HepG2 (cell line): ENCODE measurements around the gene TEX30.

Experiments
- ELF4 ChIP-seq: sonication (generic); formaldehyde crosslinking; IDR thresholded peaks from 2 replicates; pipeline ENCODE4 v1.5.0; 2020; ENCODE audit warnings: missing genetic modification reagents, mild to moderate bottlenecking, moderate library complexity, borderline replicate concordance
- KDM1A ChIP-seq: IDR thresholded peaks from 2 replicates; pipeline ENCODE4 v1.6.1; 2016; ENCODE audit warnings: missing compliant biosample characterization
- KLF13 ChIP-seq: sonication (generic); formaldehyde crosslinking; IDR thresholded peaks from 2 replicates; pipeline ENCODE4 v1.4.0; 2020; ENCODE audit warnings: mild to moderate bottlenecking, missing genetic modification reagents
- PLRG1 ChIP-seq: fragments of 450-650 bp; conservative IDR thresholded peaks from 2 replicates; pipeline ENCODE4 v1.6.1; 2016
- ZBTB1 ChIP-seq: sonication (generic); formaldehyde crosslinking; IDR thresholded peaks from 2 replicates; pipeline ENCODE4 v1.4.0; 2020; ENCODE audit warnings: missing genetic modification reagents, borderline replicate concordance
- TF ChIP-seq, protein P1 (sequence below): sonication (generic); formaldehyde crosslinking; IDR thresholded peaks from 2 replicates; pipeline ENCODE4 v1.4.0; 2020; ENCODE audit warnings: missing genetic modification reagents
- TF ChIP-seq, protein P2 (sequence below): sonication (generic); formaldehyde crosslinking; IDR thresholded peaks from 2 replicates; pipeline ENCODE4 v1.4.0; 2020; ENCODE audit warnings: missing genetic modification reagents, mild to moderate bottlenecking, borderline replicate concordance
- TF ChIP-seq, protein P3 (sequence below): sonication (generic); formaldehyde crosslinking; IDR thresholded peaks from 2 replicates; pipeline ENCODE4 v1.5.1; 2020; ENCODE audit warnings: mild to moderate bottlenecking, missing genetic modification reagents, moderate library complexity

DNA sequence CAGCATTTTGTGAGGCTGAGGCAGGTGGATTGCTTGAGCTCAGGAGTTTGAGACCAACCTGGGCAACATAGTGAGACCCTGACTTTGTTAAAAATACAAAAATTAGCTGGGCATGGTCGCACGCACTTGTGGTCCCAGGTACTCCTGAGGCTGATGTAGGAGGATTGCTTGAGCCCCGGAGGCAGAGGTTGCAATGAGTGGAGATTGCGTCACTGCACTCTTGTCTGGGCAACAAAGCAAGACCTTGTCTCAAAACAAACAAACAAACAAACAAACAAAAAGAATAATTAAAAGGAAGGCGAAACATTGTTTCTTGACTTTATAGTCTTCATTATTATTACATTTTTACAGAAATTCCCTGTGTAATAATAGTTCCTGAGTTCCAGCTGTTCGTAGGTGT, 41.2 kb upstream of the TEX30 start:
- TF ChIP-seq, protein P1, sequence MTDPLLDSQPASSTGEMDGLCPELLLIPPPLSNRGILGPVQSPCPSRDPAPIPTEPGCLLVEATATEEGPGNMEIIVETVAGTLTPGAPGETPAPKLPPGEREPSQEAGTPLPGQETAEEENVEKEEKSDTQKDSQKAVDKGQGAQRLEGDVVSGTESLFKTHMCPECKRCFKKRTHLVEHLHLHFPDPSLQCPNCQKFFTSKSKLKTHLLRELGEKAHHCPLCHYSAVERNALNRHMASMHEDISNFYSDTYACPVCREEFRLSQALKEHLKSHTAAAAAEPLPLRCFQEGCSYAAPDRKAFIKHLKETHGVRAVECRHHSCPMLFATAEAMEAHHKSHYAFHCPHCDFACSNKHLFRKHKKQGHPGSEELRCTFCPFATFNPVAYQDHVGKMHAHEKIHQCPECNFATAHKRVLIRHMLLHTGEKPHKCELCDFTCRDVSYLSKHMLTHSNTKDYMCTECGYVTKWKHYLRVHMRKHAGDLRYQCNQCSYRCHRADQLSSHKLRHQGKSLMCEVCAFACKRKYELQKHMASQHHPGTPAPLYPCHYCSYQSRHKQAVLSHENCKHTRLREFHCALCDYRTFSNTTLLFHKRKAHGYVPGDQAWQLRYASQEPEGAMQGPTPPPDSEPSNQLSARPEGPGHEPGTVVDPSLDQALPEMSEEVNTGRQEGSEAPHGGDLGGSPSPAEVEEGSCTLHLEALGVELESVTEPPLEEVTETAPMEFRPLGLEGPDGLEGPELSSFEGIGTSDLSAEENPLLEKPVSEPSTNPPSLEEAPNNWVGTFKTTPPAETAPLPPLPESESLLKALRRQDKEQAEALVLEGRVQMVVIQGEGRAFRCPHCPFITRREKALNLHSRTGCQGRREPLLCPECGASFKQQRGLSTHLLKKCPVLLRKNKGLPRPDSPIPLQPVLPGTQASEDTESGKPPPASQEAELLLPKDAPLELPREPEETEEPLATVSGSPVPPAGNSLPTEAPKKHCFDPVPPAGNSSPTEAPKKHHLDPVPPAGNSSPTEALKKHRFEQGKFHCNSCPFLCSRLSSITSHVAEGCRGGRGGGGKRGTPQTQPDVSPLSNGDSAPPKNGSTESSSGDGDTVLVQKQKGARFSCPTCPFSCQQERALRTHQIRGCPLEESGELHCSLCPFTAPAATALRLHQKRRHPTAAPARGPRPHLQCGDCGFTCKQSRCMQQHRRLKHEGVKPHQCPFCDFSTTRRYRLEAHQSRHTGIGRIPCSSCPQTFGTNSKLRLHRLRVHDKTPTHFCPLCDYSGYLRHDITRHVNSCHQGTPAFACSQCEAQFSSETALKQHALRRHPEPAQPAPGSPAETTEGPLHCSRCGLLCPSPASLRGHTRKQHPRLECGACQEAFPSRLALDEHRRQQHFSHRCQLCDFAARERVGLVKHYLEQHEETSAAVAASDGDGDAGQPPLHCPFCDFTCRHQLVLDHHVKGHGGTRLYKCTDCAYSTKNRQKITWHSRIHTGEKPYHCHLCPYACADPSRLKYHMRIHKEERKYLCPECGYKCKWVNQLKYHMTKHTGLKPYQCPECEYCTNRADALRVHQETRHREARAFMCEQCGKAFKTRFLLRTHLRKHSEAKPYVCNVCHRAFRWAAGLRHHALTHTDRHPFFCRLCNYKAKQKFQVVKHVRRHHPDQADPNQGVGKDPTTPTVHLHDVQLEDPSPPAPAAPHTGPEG (CRISPR knock-in tag) = no peak
- TF ChIP-seq ELF4 (CRISPR knock-in tag) = no peak
- TF ChIP-seq, protein P2, sequence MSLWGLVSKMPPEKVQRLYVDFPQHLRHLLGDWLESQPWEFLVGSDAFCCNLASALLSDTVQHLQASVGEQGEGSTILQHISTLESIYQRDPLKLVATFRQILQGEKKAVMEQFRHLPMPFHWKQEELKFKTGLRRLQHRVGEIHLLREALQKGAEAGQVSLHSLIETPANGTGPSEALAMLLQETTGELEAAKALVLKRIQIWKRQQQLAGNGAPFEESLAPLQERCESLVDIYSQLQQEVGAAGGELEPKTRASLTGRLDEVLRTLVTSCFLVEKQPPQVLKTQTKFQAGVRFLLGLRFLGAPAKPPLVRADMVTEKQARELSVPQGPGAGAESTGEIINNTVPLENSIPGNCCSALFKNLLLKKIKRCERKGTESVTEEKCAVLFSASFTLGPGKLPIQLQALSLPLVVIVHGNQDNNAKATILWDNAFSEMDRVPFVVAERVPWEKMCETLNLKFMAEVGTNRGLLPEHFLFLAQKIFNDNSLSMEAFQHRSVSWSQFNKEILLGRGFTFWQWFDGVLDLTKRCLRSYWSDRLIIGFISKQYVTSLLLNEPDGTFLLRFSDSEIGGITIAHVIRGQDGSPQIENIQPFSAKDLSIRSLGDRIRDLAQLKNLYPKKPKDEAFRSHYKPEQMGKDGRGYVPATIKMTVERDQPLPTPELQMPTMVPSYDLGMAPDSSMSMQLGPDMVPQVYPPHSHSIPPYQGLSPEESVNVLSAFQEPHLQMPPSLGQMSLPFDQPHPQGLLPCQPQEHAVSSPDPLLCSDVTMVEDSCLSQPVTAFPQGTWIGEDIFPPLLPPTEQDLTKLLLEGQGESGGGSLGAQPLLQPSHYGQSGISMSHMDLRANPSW (CRISPR knock-in tag) = no peak
- no peak for TF ChIP-seq PLRG1
- TF ChIP-seq KLF13 (CRISPR knock-in tag) = no peak
- TF ChIP-seq ZBTB1 (CRISPR knock-in tag) = no peak
- TF ChIP-seq, protein P3, sequence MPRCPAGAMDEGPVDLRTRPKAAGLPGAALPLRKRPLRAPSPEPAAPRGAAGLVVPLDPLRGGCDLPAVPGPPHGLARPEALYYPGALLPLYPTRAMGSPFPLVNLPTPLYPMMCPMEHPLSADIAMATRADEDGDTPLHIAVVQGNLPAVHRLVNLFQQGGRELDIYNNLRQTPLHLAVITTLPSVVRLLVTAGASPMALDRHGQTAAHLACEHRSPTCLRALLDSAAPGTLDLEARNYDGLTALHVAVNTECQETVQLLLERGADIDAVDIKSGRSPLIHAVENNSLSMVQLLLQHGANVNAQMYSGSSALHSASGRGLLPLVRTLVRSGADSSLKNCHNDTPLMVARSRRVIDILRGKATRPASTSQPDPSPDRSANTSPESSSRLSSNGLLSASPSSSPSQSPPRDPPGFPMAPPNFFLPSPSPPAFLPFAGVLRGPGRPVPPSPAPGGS (CRISPR knock-in tag) = no peak
- no peak for TF ChIP-seq KDM1A (CRISPR knock-in tag)
